MM.1S (cell line): ENCODE data around the gene SHTN1.

Experiments used
- CTCF ChIP-seq: fragments of 300-600 bp; sonication (generic); IDR thresholded peaks from 2 replicates; pipeline ENCODE4 v1.5.1; 2016; ENCODE audit warnings: antibody characterized with exemption, low read length, mixed read lengths
- EZH2 ChIP-seq: fragments of 300-600 bp; sonication (generic); optimal IDR thresholded peaks from 2 replicates; pipeline ENCODE3; 2017; ENCODE audit warnings: low read depth, mild to moderate bottlenecking, antibody characterized with exemption, low read length, mixed read lengths
- EZH2phosphoT487 ChIP-seq: fragments of 300-600 bp; sonication (generic); IDR thresholded peaks from 2 replicates; pipeline ENCODE4 v1.6.1; 2018; ENCODE audit warnings: antibody characterized with exemption, low read length

- TF ChIP-seq CTCF (no peak), EZH2 (no peak), EZH2phosphoT487 (no peak)
Measured at GRCh38 chr10:116888380-116889055, 116.5 kb downstream of the SHTN1 start.
